ENCODE data around the gene CES1.
"Not testable (repeated sequence)": the region's sequence is repeated elsewhere in the genome, so short reads cannot be mapped to it uniquely, and the experiment has no call there.

DNA sequence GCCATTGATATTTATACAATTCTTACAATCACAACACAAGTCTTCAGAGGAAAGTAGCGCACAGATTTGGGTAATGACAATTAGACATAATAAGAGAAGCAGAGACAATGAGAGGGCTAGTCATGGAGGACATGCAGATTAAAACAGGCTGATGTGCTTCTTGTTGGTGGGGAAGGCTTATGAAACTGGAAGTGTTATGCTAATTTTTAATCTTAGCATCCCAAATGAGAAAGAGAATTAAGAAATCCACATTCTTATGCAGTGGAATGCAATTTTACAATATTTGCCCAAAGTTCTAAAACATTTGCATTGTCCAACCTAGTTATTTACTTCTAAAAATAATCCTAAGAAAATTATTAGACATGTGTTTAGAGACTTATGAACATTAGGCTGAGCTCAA is 24.6 kb downstream of the CES1 start:
- TF ChIP-seq, protein P1, sequence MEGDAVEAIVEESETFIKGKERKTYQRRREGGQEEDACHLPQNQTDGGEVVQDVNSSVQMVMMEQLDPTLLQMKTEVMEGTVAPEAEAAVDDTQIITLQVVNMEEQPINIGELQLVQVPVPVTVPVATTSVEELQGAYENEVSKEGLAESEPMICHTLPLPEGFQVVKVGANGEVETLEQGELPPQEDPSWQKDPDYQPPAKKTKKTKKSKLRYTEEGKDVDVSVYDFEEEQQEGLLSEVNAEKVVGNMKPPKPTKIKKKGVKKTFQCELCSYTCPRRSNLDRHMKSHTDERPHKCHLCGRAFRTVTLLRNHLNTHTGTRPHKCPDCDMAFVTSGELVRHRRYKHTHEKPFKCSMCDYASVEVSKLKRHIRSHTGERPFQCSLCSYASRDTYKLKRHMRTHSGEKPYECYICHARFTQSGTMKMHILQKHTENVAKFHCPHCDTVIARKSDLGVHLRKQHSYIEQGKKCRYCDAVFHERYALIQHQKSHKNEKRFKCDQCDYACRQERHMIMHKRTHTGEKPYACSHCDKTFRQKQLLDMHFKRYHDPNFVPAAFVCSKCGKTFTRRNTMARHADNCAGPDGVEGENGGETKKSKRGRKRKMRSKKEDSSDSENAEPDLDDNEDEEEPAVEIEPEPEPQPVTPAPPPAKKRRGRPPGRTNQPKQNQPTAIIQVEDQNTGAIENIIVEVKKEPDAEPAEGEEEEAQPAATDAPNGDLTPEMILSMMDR (IDR thresholded peaks at IDR 0.05; ENCODE audit: insufficient read depth, low read length, poor library complexity, severe bottlenecking) = not testable (repeated sequence)
- not testable (repeated sequence) for TF ChIP-seq EZH2phosphoT487 (conservative IDR thresholded peaks at IDR 0.05; ENCODE audit: low read length)
